ENCODE data around the gene SRCIN1.

The SRCIN1 gene

GRCh38 chr17:38538906-38539305 is 66.8 kb downstream of the SRCIN1 start:
- H3K4me2 ChIP-seq (ENCODE audit: low read length): no peak overlapping the region
- no peak for TF ChIP-seq CTCF (IDR thresholded peaks at IDR 0.05)
- no peaks in the 10 kb centered on the region for H3K79me2 ChIP-seq
- no peaks in the 10 kb centered on the region for H3K9me3 ChIP-seq (ENCODE audit: control insufficient read depth, low read length)
- no peaks in the 10 kb centered on the region for H3K27me3 ChIP-seq (ENCODE audit: control insufficient read depth, insufficient read depth, low read length)
- no peaks in the 10 kb centered on the region for H3K4me1 ChIP-seq
- no peak overlapping the region for H3K4me3 ChIP-seq (ENCODE audit: low read depth, low read length)
- H3K36me3 ChIP-seq (ENCODE audit: control insufficient read depth, insufficient read depth, low read length): no peaks in the 10 kb centered on the region
- H3K27ac ChIP-seq: no peak overlapping the region
- H3K9ac ChIP-seq: no peak overlapping the region
- H2AFZ ChIP-seq: no peak overlapping the region

- H3K9me3 ChIP-seq (ENCODE audit: control insufficient read depth, low read length): no peaks in the 10 kb centered on the region
- H3K36me3 ChIP-seq (ENCODE audit: control insufficient read depth, insufficient read depth, low read length): no peaks in the 10 kb centered on the region
- no peak overlapping the region for H2AFZ ChIP-seq
- no peak overlapping the region for H3K27ac ChIP-seq
- TF ChIP-seq CTCF (IDR thresholded peaks at IDR 0.05): no peak
- H3K4me3 ChIP-seq (ENCODE audit: low read depth, low read length): no peak overlapping the region
- H3K9ac ChIP-seq: no peak overlapping the region
- H3K27me3 ChIP-seq (ENCODE audit: control insufficient read depth, insufficient read depth, low read length): no peaks in the 10 kb centered on the region
- no peaks in the 10 kb centered on the region for H3K4me1 ChIP-seq
- no peak overlapping the region for H3K4me2 ChIP-seq (ENCODE audit: low read length)
- H3K79me2 ChIP-seq: no peaks in the 10 kb centered on the region
Measured at GRCh38 chr17:38536661-38537060, 69.1 kb downstream of the SRCIN1 start.

GRCh38 chr17:38535886-38536285 is 69.9 kb downstream of the SRCIN1 start:
- no peak for TF ChIP-seq CTCF (IDR thresholded peaks at IDR 0.05)
- H3K9me3 ChIP-seq (ENCODE audit: control insufficient read depth, low read length): no peaks in the 10 kb centered on the region
- no peak overlapping the region for H3K9ac ChIP-seq
- H3K27me3 ChIP-seq (ENCODE audit: control insufficient read depth, insufficient read depth, low read length): no peaks in the 10 kb centered on the region
- no peak overlapping the region for H3K4me2 ChIP-seq (ENCODE audit: low read length)
- no peaks in the 10 kb centered on the region for H3K4me1 ChIP-seq
- H3K27ac ChIP-seq: no peak overlapping the region
- no peak overlapping the region for H2AFZ ChIP-seq
- H3K36me3 ChIP-seq (ENCODE audit: control insufficient read depth, insufficient read depth, low read length): no peaks in the 10 kb centered on the region
- no peak overlapping the region for H3K4me3 ChIP-seq (ENCODE audit: low read depth, low read length)
- H3K79me2 ChIP-seq: no peaks in the 10 kb centered on the region

GRCh38 chr17:38534498-38534885 is 71.3 kb downstream of the SRCIN1 start:
- Histone ChIP-seq H3K27me3 (ENCODE audit: control insufficient read depth, insufficient read depth, low read length) (no peaks in the 10 kb centered on the region), H3K4me1 (no peaks in the 10 kb centered on the region), H3K4me3 (ENCODE audit: low read depth, low read length) (no peak overlapping the region), H3K27ac (no peak overlapping the region), H2AFZ (no peak overlapping the region), H3K9ac (no peak overlapping the region), H3K79me2 (no peaks in the 10 kb centered on the region), H3K36me3 (ENCODE audit: control insufficient read depth, insufficient read depth, low read length) (no peaks in the 10 kb centered on the region), H3K4me2 (ENCODE audit: low read length) (no peak overlapping the region), H3K9me3 (ENCODE audit: control insufficient read depth, low read length) (no peaks in the 10 kb centered on the region)
- no peak for TF ChIP-seq CTCF (IDR thresholded peaks at IDR 0.05)

GRCh38 chr17:38533866-38534497 is 71.8 kb downstream of the SRCIN1 start:
- Histone ChIP-seq H3K4me3 (ENCODE audit: low read depth, low read length) (no peak overlapping the region), H2AFZ (no peak overlapping the region), H3K4me1 (no peaks in the 10 kb centered on the region), H3K27ac (no peak overlapping the region), H3K9me3 (ENCODE audit: control insufficient read depth, low read length) (no peaks in the 10 kb centered on the region), H3K27me3 (ENCODE audit: control insufficient read depth, insufficient read depth, low read length) (no peaks in the 10 kb centered on the region), H3K4me2 (ENCODE audit: low read length) (no peak overlapping the region), H3K9ac (no peak overlapping the region), H3K36me3 (ENCODE audit: control insufficient read depth, insufficient read depth, low read length) (no peaks in the 10 kb centered on the region), H3K79me2 (no peaks in the 10 kb centered on the region)
- no peak for TF ChIP-seq CTCF (IDR thresholded peaks at IDR 0.05)
